ENCODE data around the gene PPM1B.
"Not testable (repeated sequence)": the region's sequence is repeated elsewhere in the genome, so short reads cannot be mapped to it uniquely, and the experiment has no call there.

Gene PPM1B

GRCh38 chr2:44155666-44156446, 12.8 kb upstream of the PPM1B start:
- no peak overlapping the region for H3K9ac ChIP-seq (ENCODE audit: low read depth, low read length)
- no peaks in the 10 kb centered on the region; the same call in 1 of the 2 replicates for H3K4me1 ChIP-seq (ENCODE audit: control insufficient read depth, insufficient read depth, low read length)
- no peaks in the 10 kb centered on the region for H3K36me3 ChIP-seq (ENCODE audit: control insufficient read depth, insufficient read depth, low read length)
- H3K27me3 ChIP-seq (ENCODE audit: control insufficient read depth, insufficient read depth, low read length) = no peaks in the 10 kb centered on the region
- H3K27ac ChIP-seq (ENCODE audit: low read depth, low read length) = no peak overlapping the region
- H3K4me3 ChIP-seq (ENCODE audit: low read depth, low read length) = no peak overlapping the region
- no peaks in the 10 kb centered on the region for H3K9me3 ChIP-seq (ENCODE audit: control insufficient read depth, insufficient read depth, low read length)

DNA sequence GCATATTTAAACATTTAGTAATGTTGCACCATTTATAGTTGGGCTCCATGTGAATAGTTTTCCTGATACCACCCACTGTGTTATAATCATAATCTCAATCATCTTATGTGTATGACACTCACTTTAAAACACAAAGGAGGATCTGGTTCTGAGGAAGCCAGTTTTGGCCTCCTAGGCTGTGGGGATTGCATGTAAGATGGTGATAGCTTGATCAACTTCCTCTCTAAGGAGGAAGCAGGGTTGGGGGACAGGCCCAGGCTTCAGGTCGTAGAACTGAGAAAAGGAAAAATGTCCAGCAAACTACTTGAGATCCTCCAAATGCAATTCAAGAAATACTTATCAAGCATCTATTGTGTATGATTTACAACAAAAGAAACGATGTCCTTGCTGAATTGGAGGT, 4.9 kb upstream of the PPM1B start:
- Histone ChIP-seq H3K36me3 (ENCODE audit: control insufficient read depth, insufficient read depth, low read length) (no peaks in the 10 kb centered on the region), H3K9me3 (ENCODE audit: control insufficient read depth, insufficient read depth, low read length) (peaks cover 9% of the 10 kb centered on the region), H3K27me3 (ENCODE audit: control insufficient read depth, insufficient read depth, low read length) (no peaks in the 10 kb centered on the region), H3K27ac (ENCODE audit: low read depth, low read length) (no peak overlapping the region), H3K4me3 (ENCODE audit: low read depth, low read length) (no peak overlapping the region), H3K4me1 (ENCODE audit: control insufficient read depth, insufficient read depth, low read length) (peaks cover 9% of the 10 kb centered on the region), H3K9ac (ENCODE audit: low read depth, low read length) (no peak overlapping the region)

GRCh38 chr2:44164617-44165016, 4.1 kb upstream of the PPM1B start:
- H3K9ac ChIP-seq (ENCODE audit: low read depth, low read length) = no peak overlapping the region
- no peaks in the 10 kb centered on the region for H3K36me3 ChIP-seq (ENCODE audit: control insufficient read depth, insufficient read depth, low read length)
- no peaks in the 10 kb centered on the region for H3K27me3 ChIP-seq (ENCODE audit: control insufficient read depth, insufficient read depth, low read length)
- peaks cover 9% of the 10 kb centered on the region for H3K9me3 ChIP-seq (ENCODE audit: control insufficient read depth, insufficient read depth, low read length)
- no peak overlapping the region for H3K27ac ChIP-seq (ENCODE audit: low read depth, low read length)
- H3K4me1 ChIP-seq (ENCODE audit: control insufficient read depth, insufficient read depth, low read length) = peaks cover 9% of the 10 kb centered on the region
- H3K4me3 ChIP-seq (ENCODE audit: low read depth, low read length) = no peak overlapping the region

DNA sequence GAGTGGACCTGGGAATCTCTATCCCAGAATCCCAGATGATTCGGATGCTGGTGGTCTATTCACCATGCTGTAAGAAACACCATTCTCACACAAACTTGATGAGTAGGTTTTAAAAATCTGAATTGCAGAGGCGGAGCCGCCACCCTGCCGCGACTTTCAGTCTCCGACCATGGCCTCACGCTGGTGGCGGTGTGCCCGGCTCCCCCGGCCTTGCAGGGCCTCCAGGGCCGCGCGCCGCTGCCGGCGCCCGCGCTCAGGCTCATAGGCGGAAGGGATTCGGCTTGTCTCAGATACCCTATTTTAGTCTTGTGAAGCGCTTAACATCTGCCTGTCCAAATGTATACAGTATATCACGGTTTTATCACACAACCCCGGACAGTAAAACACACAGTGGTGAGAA, 2.6 kb upstream of the PPM1B start:
- H3K4me3 ChIP-seq (ENCODE audit: low read depth, low read length) = no peak overlapping the region; the same call in 1 of the 2 replicates
- peaks cover 11% of the 10 kb centered on the region for H3K4me1 ChIP-seq (ENCODE audit: control insufficient read depth, insufficient read depth, low read length)
- no peak overlapping the region for H3K9ac ChIP-seq (ENCODE audit: low read depth, low read length)
- peaks cover 9% of the 10 kb centered on the region for H3K9me3 ChIP-seq (ENCODE audit: control insufficient read depth, insufficient read depth, low read length)
- H3K27ac ChIP-seq (ENCODE audit: low read depth, low read length) = no peak overlapping the region
- H3K27me3 ChIP-seq (ENCODE audit: control insufficient read depth, insufficient read depth, low read length) = no peaks in the 10 kb centered on the region
- H3K36me3 ChIP-seq (ENCODE audit: control insufficient read depth, insufficient read depth, low read length) = 0 out of 2 replicates have a peak, but pooled peaks cover under 1% of the 10 kb centered on the region

- Histone ChIP-seq H3K9ac (ENCODE audit: low read depth, low read length) (peak overlapping the region; percentile 86), H3K9me3 (ENCODE audit: control insufficient read depth, insufficient read depth, low read length) (peaks cover 9% of the 10 kb centered on the region), H3K4me1 (ENCODE audit: control insufficient read depth, insufficient read depth, low read length) (peaks cover 13% of the 10 kb centered on the region), H3K4me3 (ENCODE audit: low read depth, low read length) (peak overlapping the region; percentile 73), H3K36me3 (ENCODE audit: control insufficient read depth, insufficient read depth, low read length) (0 out of 2 replicates have a peak, but pooled peaks cover 3% of the 10 kb centered on the region), H3K27me3 (ENCODE audit: control insufficient read depth, insufficient read depth, low read length) (no peaks in the 10 kb centered on the region), H3K27ac (ENCODE audit: low read depth, low read length) (peak overlapping the region; percentile 100)
These were observed 1.3 kb upstream of the PPM1B start for GRCh38 chr2:44167311-44167907.

GRCh38 chr2:44167908-44168680, 581 bp upstream of the PPM1B start:
- H3K4me3 ChIP-seq (ENCODE audit: low read depth, low read length) = peak overlapping the region; percentile 73
- H3K27me3 ChIP-seq (ENCODE audit: control insufficient read depth, insufficient read depth, low read length) = no peaks in the 10 kb centered on the region
- H3K4me1 ChIP-seq (ENCODE audit: control insufficient read depth, insufficient read depth, low read length) = peaks cover 13% of the 10 kb centered on the region
- H3K27ac ChIP-seq (ENCODE audit: low read depth, low read length) = peak overlapping the region; percentile 100
- H3K36me3 ChIP-seq (ENCODE audit: control insufficient read depth, insufficient read depth, low read length) = peaks cover 3% of the 10 kb centered on the region; the same call in 1 of the 2 replicates
- peaks cover 9% of the 10 kb centered on the region for H3K9me3 ChIP-seq (ENCODE audit: control insufficient read depth, insufficient read depth, low read length)
- H3K9ac ChIP-seq (ENCODE audit: low read depth, low read length) = peak overlapping the region; percentile 86

DNA sequence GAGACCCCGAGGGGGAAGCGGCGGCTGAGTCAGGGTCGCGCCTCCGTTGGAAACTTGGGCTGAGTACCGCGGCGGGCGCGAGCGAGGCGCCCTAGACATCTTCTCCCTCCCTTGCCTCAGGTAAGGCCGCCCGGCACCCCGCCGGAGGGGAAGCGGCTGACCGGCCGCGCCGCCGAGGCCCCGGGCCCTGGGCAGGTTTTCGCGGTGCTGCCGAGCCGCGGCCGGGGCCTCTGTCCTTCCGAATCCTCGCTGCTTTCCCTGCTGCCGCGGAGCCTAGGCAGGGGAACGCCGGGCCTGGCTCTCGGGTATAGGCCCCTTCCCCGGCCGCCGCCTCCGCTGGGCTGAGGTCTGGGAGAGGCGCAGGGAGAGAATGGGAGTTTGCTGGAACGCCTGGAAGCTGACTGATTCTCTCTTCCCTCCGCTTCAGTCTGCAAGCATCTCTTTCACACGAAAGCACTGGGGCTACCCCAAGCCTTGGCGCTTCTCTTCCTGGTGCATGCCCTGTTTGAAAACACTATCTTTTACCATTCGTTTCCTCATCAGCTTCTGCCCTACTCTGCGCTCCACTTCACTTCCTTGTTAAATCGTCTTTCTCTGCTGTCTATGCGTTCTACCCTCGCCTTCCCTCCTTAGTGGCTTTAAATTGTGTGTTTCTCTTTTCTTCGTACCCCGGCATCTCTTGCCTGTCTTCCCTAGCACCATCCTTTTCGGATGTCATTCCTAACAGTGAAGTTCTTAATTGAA, 652 bp downstream of the PPM1B start:
- Histone ChIP-seq H3K9ac (ENCODE audit: low read depth, low read length) (peak overlapping the region; percentile 80), H3K9me3 (ENCODE audit: control insufficient read depth, insufficient read depth, low read length) (peaks cover 9% of the 10 kb centered on the region), H3K36me3 (ENCODE audit: control insufficient read depth, insufficient read depth, low read length) (peaks cover 6% of the 10 kb centered on the region; the same call in 1 of the 2 replicates), H3K4me3 (ENCODE audit: low read depth, low read length) (peak overlapping the region; percentile 100), H3K27ac (ENCODE audit: low read depth, low read length) (peak overlapping the region; percentile 90), H3K4me1 (ENCODE audit: control insufficient read depth, insufficient read depth, low read length) (peaks cover 24% of the 10 kb centered on the region), H3K27me3 (ENCODE audit: control insufficient read depth, insufficient read depth, low read length) (no peaks in the 10 kb centered on the region)

- H3K4me1 ChIP-seq (ENCODE audit: control insufficient read depth, insufficient read depth, low read length) = peaks cover 34% of the 10 kb centered on the region
- H3K9me3 ChIP-seq (ENCODE audit: control insufficient read depth, insufficient read depth, low read length) = peaks cover 1% of the 10 kb centered on the region; the same call in 1 of the 2 replicates
- H3K9ac ChIP-seq (ENCODE audit: low read depth, low read length) = peak overlapping the region; percentile 80
- H3K4me3 ChIP-seq (ENCODE audit: low read depth, low read length) = peak overlapping the region; percentile 100
- H3K27me3 ChIP-seq (ENCODE audit: control insufficient read depth, insufficient read depth, low read length) = no peaks in the 10 kb centered on the region
- H3K27ac ChIP-seq (ENCODE audit: low read depth, low read length) = peak overlapping the region; percentile 90
- peaks cover 9% of the 10 kb centered on the region for H3K36me3 ChIP-seq (ENCODE audit: control insufficient read depth, insufficient read depth, low read length)
These were observed 1.6 kb downstream of the PPM1B start for GRCh38 chr2:44170311-44170717.

DNA sequence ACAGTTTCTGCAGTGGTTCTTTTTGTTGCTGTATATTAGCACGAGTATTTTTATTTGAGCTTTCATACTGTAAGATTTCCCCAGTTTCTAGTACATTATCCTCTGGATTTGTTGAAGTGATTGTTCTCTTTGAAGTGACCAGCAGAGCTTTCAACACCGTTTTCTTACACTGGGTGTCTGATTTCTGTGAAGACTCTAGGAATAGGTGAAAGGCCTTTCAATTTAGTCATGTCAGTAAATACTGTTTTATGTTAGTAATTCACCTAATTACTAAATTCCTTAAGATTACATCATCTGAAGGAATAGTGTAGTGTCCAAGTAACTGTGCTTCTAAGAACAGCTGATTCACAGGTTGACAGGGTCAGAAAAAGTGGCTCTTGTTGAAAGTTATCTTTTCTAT, 2.3 kb downstream of the PPM1B start:
- H3K9ac ChIP-seq (ENCODE audit: low read depth, low read length) = peak overlapping the region; percentile 80
- peak overlapping the region; percentile 7 for H3K27ac ChIP-seq (ENCODE audit: low read depth, low read length)
- H3K4me3 ChIP-seq (ENCODE audit: low read depth, low read length) = peak overlapping the region; percentile 100
- peaks cover 11% of the 10 kb centered on the region for H3K36me3 ChIP-seq (ENCODE audit: control insufficient read depth, insufficient read depth, low read length)
- no peaks in the 10 kb centered on the region for H3K27me3 ChIP-seq (ENCODE audit: control insufficient read depth, insufficient read depth, low read length)
- H3K9me3 ChIP-seq (ENCODE audit: control insufficient read depth, insufficient read depth, low read length) = no peaks in the 10 kb centered on the region
- H3K4me1 ChIP-seq (ENCODE audit: control insufficient read depth, insufficient read depth, low read length) = peaks cover 36% of the 10 kb centered on the region

DNA sequence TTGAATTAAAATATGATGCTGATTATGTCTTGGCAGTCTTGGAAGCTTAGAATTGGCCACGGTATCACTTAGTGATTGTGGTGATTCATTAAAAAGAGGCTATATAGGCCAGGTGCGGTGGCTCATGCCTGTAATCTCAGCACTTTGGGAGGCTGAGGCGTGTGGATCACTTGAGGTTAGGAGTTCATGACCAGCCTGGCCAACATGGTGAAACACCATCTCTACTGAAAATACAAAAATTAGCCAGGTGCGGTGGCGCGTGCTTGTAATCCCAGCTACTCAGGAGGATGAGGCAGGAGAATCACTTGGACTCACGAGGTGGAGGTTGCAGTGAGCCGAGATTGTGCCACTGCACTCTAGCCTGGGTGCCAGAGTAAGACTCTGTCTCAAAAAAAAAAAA, 2.8 kb downstream of the PPM1B start:
- Histone ChIP-seq H3K4me3 (ENCODE audit: low read depth, low read length) (peak overlapping the region; percentile 100), H3K27ac (ENCODE audit: low read depth, low read length) (peak overlapping the region; percentile 7), H3K9ac (ENCODE audit: low read depth, low read length) (peak overlapping the region; percentile 80), H3K4me1 (ENCODE audit: control insufficient read depth, insufficient read depth, low read length) (peaks cover 36% of the 10 kb centered on the region), H3K36me3 (ENCODE audit: control insufficient read depth, insufficient read depth, low read length) (peaks cover 11% of the 10 kb centered on the region)
- not testable (repeated sequence) for H3K27me3 ChIP-seq (ENCODE audit: control insufficient read depth, insufficient read depth, low read length); H3K9me3 ChIP-seq (ENCODE audit: control insufficient read depth, insufficient read depth, low read length)
